Lung (tissue), 12 donors: ENCODE data around the gene LRRC8E. TPM values are rescaled to one million over a fixed set of nuclear protein-coding genes. Genes with fewer than 3 reads are reported as not detected.

ENCODE experiments used
- ATAC-seq: fragments of 200-7000 bp; cut with Tn5 transposase; one replicate; pipeline ENCODE4 v1.9.1; 2020; ENCODE audit warnings: moderate number of reproducible peaks; ENCODE audit not compliant: insufficient read depth, low FRiP score
- DNase-seq, 3 donors: peaks; one replicate each; pipeline ENCODE4 v3.0.0-alpha.2; 2013 to 2017
- H3K27ac ChIP-seq, 2 donors: one replicate each; pipeline ENCODE4 v1.5.1; 2013; ENCODE audit warnings: mild to moderate bottlenecking in 2 of 2, moderate library complexity in 2 of 2, control low read depth in 1 of 2, inconsistent platforms in 1 of 2, low read depth in 1 of 2, low read length in 1 of 2
- H3K27me3 ChIP-seq, 3 donors: one replicate each; pipeline ENCODE4 v1.5.1; 2013; ENCODE audit warnings: low read length in 2 of 3; ENCODE audit not compliant: control insufficient read depth in 3 of 3, insufficient read depth in 3 of 3
- H3K36me3 ChIP-seq, 4 donors: one replicate each; pipeline ENCODE4 v1.5.1; 2013; ENCODE audit warnings: low read length in 4 of 4, mild to moderate bottlenecking in 1 of 4, moderate library complexity in 1 of 4; ENCODE audit not compliant: control insufficient read depth in 4 of 4, insufficient read depth in 4 of 4
- H3K4me1 ChIP-seq, 5 donors: one replicate each; pipeline ENCODE4 v1.5.1; 2013; ENCODE audit warnings: low read length in 5 of 5, mild to moderate bottlenecking in 2 of 5, moderate library complexity in 1 of 5; ENCODE audit not compliant: control insufficient read depth in 5 of 5, insufficient read depth in 5 of 5
- H3K4me3 ChIP-seq: one replicate; pipeline ENCODE4 v1.5.1; 2013; ENCODE audit warnings: mild to moderate bottlenecking, control low read depth, moderate library complexity
- H3K9ac ChIP-seq, 2 donors: one replicate each; pipeline ENCODE4 v1.5.1; 2013; ENCODE audit warnings: low read length in 2 of 2, control low read depth in 1 of 2; ENCODE audit not compliant: insufficient read depth in 1 of 2
- H3K9me3 ChIP-seq, 4 donors: one replicate each; pipeline ENCODE4 v1.5.1; 2013; ENCODE audit warnings: low read length in 3 of 4, mild to moderate bottlenecking in 1 of 4, moderate library complexity in 1 of 4; ENCODE audit not compliant: control insufficient read depth in 4 of 4, insufficient read depth in 3 of 4
- WGBS, 2 donors: extraction: QIAGEN DNeasy Blood & Tissue Kit; methylation state at CpG; one replicate each; pipeline ENCODE4 v1.1.7; 2013; 5-methylcytosine and 5-hydroxymethylcytosine counted together
- polyA plus RNA-seq, 2 donors: library from polyadenylated mRNA; stranded (reverse); fragments of 200-250 nt; gene quantifications; one replicate each; pipeline ENCODE4 v1.2.1, GENCODE V29; 2013
- total RNA-seq, 2 donors: library from RNA; depleted of rRNA in 1 of 2; stranded (reverse); fragments of >200 nt in 1 of 2; gene quantifications; one replicate each; pipeline ENCODE4 v1.2.1, GENCODE V29; 2014 to 2021
- TF ChIP-seq, protein P1 (sequence below): IDR thresholded peaks from 2 replicates; pipeline ENCODE4 v1.5.1; 2012; ENCODE audit warnings: mild to moderate bottlenecking; ENCODE audit errors: control extremely low read depth, extremely low read depth
- donor health status: control.
- donor health status: control.
- donor health status: Bipolar disorder and iron deficiency.
- donor health status: healthy.
- donor health status: DM: yes; HTN: yes; CAD: no.

The LRRC8E gene
- total and polyA plus RNA-seq, 4 donors = 3.7 to 8.6 (median 5.3) TPM

DNA sequence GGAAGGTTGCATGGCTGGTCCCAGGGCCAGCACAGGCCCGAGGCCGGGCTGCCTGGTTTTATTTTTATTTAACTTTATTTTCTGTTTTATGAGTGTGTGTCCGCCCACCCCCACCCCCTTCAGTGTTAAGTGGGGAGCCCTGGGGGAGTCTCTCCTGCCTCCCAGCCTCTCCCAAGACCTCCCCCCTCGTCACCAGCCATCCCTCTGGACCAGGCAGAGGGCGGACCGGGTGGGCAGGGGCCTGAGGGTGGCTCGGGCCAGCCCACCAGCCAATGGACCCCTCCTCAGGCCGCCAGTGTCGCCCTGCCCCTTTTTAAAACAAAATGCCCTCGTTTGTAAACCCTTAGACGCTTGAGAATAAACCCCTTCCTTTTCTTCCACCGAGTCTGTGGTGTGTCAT, 25.8 kb downstream of the LRRC8E start:
- Histone ChIP-seq H3K27me3 (peaks cover 0 to 37% (median 28%) of the 10 kb centered on the region in 3 donors), H3K9ac (no peak overlapping the region), H3K9me3 (peaks cover 0 to 20% (median 0%) of the 10 kb centered on the region in 4 donors), H3K36me3 (peaks cover 5 to 40% (median 11%) of the 10 kb centered on the region in 4 donors), H3K4me1 (peaks cover 0 to 18% (median 0%) of the 10 kb centered on the region in 5 donors), H3K27ac (no peak overlapping the region), H3K4me3 (no peak overlapping the region)
- WGBS, 2 donors = 69 to 83% methylated on average over 12 of the region's 12 CpGs
- DNase-seq (no peak), ATAC-seq (no peak)
- TF ChIP-seq, protein P1, sequence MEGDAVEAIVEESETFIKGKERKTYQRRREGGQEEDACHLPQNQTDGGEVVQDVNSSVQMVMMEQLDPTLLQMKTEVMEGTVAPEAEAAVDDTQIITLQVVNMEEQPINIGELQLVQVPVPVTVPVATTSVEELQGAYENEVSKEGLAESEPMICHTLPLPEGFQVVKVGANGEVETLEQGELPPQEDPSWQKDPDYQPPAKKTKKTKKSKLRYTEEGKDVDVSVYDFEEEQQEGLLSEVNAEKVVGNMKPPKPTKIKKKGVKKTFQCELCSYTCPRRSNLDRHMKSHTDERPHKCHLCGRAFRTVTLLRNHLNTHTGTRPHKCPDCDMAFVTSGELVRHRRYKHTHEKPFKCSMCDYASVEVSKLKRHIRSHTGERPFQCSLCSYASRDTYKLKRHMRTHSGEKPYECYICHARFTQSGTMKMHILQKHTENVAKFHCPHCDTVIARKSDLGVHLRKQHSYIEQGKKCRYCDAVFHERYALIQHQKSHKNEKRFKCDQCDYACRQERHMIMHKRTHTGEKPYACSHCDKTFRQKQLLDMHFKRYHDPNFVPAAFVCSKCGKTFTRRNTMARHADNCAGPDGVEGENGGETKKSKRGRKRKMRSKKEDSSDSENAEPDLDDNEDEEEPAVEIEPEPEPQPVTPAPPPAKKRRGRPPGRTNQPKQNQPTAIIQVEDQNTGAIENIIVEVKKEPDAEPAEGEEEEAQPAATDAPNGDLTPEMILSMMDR = no peak

GRCh38 chr19:7914598-7915045, 26.3 kb downstream of the LRRC8E start, which contains the start of gene TGFBR3L:
TGFBR3L (plus strand) TSS chr19:7914830.
- ATAC-seq (no peak), DNase-seq (no peak)
- TF ChIP-seq, protein P1 = no peak
- H3K27ac ChIP-seq = no peak within 1 kb of the TSS
- peaks cover 0 to 21% (median 0%) of the 10 kb centered on the region in 5 donors for H3K4me1 ChIP-seq
- no peak within 1 kb of the TSS for H3K4me3 ChIP-seq
- H3K36me3 ChIP-seq = peaks cover 5 to 35% (median 11%) of the 10 kb centered on the region in 4 donors
- WGBS, 2 donors = 59 to 81% methylated on average over 12 of the region's 12 CpGs
- H3K9ac ChIP-seq = no peak within 1 kb of the TSS
- peaks cover 0 to 43% (median 28%) of the 10 kb centered on the region in 3 donors for H3K27me3 ChIP-seq
- peaks cover 0 to 20% (median 0%) of the 10 kb centered on the region in 4 donors for H3K9me3 ChIP-seq

DNA sequence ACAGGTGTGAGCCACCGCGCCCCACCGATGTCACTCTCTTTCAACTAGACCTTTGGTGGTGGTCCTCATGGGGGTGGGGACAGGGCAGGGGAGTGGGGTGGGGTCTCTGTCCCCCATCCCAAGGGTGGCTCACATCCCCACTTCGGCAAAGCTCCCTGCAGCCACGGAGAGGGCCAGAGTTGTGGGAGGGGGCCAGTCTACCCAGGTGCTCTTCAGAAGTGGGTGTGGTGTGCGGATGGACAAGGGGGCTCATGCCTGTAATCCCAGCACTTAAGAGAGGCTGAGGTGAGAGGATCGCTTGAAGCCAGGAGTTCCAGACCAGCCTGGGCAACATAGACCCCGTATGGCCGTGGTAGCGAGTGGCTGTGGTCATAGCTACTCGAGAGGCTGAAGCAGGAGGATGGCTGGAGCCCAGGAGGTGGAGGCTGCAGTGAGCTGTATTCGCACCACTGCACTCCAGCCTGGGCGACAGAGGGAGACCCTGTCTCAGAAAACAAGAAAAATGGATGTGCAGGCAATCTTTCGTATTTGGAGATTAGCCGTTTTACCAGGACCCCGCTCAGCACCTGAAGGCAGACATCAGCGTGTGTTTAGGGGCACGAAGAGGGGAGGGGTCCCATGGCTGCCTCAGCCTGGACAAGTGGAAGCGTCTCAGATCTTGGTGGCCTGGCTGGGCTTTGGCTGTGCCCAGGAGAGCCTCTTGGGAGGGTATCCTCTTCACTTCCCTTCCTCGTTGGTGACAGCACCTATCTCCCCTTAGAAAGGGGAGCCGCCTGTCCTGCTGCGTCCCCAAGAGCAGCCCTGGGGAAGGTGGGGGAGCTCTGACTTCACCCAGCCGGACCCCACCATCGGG, 27.2 kb downstream of the LRRC8E start:
- Histone ChIP-seq H3K27me3 (peaks cover 0 to 44% (median 28%) of the 10 kb centered on the region in 3 donors), H3K9me3 (peaks cover 0 to 15% (median 0%) of the 10 kb centered on the region in 4 donors), H3K27ac (no peak overlapping the region)

More for the DNA sequence above, 27.2 kb downstream of the LRRC8E start:
- peaks cover 3 to 27% (median 8%) of the 10 kb centered on the region in 4 donors for H3K36me3 ChIP-seq
- no peak overlapping the region for H3K9ac ChIP-seq
- 45 to 51% methylated on average over 24 of the region's 24 CpGs for WGBS, 2 donors
- no peak overlapping the region for H3K4me3 ChIP-seq
- peaks cover 0 to 25% (median 3%) of the 10 kb centered on the region in 5 donors for H3K4me1 ChIP-seq
- TF ChIP-seq, protein P1 = no peak
- ATAC-seq (no peak), DNase-seq (no peak)
